Spleen (tissue), 7 donors: ENCODE measurements around the gene GET3.

ENCODE experiments used
- CTCF ChIP-seq, 11 experiments: fragments of 200-600 bp in 7 of 11; fragments of 450-650 bp in 4 of 11; sonication (generic) in 4 of 11; IDR thresholded peaks in 8 of 11; conservative IDR thresholded peaks in 3 of 11; 1 replicate in 7 of 11; 2 replicates in 4 of 11; pipeline versions ENCODE4 v1.4.0 to v1.8.0; 2016 to 2021; ENCODE audit warnings: antibody characterized with exemption in 11 of 11, inconsistent platforms in 4 of 11, mild to moderate bottlenecking in 1 of 11
- POLR2AphosphoS5 ChIP-seq, 3 donors: sonication (generic); formaldehyde crosslinking; IDR thresholded peaks; one replicate each; pipeline ENCODE4 v1.5.1; 2017; ENCODE audit warnings: antibody characterized with exemption in 3 of 3
- donor health status: DM: no; HTN: no; CAD: no; lungs with moderate emphysema.
- donor health status: DM: no; HTN: no; CAD: no.
- donor health status: DM: no; HTN: no; CAD: no.

- TF ChIP-seq POLR2AphosphoS5 (IDR thresholded peaks at IDR 0.05) (no peak), CTCF (IDR thresholded peaks at IDR 0.05 in 8 of 11, conservative IDR thresholded peaks at IDR 0.05 in 3 of 11) (no peak)
Measured at GRCh38 chr19:12756150-12756883, 19.0 kb downstream of the GET3 start.
